Measurements from ENCODE around the gene TCF4. TPM values are rescaled to one million over a fixed set of nuclear protein-coding genes. Genes with fewer than 3 reads are reported as not detected.

The TCF4 gene
- polyA plus RNA-seq, 1 donor (not counting 4 experiments of a cell fraction or from before 2014, with no cell fraction given), result 9.7 TPM

GRCh38 chr18:55435592-55435991, 152.4 kb downstream of the TCF4 start:
- no peaks in the 10 kb centered on the region for H3K9me1 ChIP-seq (ENCODE audit: control insufficient read depth, extremely low read depth, insufficient read depth, low read length)
- H3K4me1 ChIP-seq (ENCODE audit: control insufficient read depth, extremely low read depth, insufficient read depth, low read length), result no peaks in the 10 kb centered on the region
- H4K20me1 ChIP-seq (ENCODE audit: control insufficient read depth, extremely low read depth, insufficient read depth, low read length), result no peaks in the 10 kb centered on the region
- FAIRE-seq (no peak), DNase-seq (ENCODE audit: low read depth, low spot score) (no peak)
- H3K79me2 ChIP-seq (ENCODE audit: control insufficient read depth, insufficient read depth, low read length), result no peaks in the 10 kb centered on the region
- no peak overlapping the region for H3K27ac ChIP-seq (ENCODE audit: control insufficient read depth, insufficient read depth, low read length)
- no peaks in the 10 kb centered on the region for H3K27me3 ChIP-seq (ENCODE audit: control insufficient read depth, extremely low read depth, insufficient read depth, low read length)
- dilution Hi-C loops (cut with MboI; ENCODE audit: extremely low pct_ligation_motif_present, low sequenced_read_pairs), result no loop called here
- H3K9me3 ChIP-seq (ENCODE audit: control insufficient read depth, low read depth, low read length), result no peaks in the 10 kb centered on the region
- H3K9ac ChIP-seq (ENCODE audit: control insufficient read depth, extremely low read depth, insufficient read depth, low read length), result no peak overlapping the region
- no peak overlapping the region for H2AFZ ChIP-seq (ENCODE audit: control insufficient read depth, low read length)
- no peaks in the 10 kb centered on the region for H3K36me3 ChIP-seq (ENCODE audit: control insufficient read depth in 2 of 2, extremely low read depth in 1 of 2, insufficient read depth in 2 of 2, low read length in 2 of 2)
- TF ChIP-seq CTCF (optimal IDR thresholded peaks at IDR 0.05 in 1 of 3, IDR thresholded peaks at IDR 0.05 in 1 of 3, conservative IDR thresholded peaks at IDR 0.05 in 1 of 3; ENCODE audit: extremely low read depth in 1 of 3, insufficient read depth in 2 of 3, low read length in 3 of 3) (no peak), EZH2 (IDR thresholded peaks at IDR 0.05; ENCODE audit: low read length) (no peak)
- H3K4me3 ChIP-seq (ENCODE audit: control insufficient read depth in 2 of 3, extremely low read depth in 1 of 3, insufficient read depth in 2 of 3, low read depth in 1 of 3, low read length in 3 of 3), result no peak overlapping the region
- no peak overlapping the region for H3K4me2 ChIP-seq (ENCODE audit: control insufficient read depth, extremely low read depth, insufficient read depth, low read depth, low read length)

DNA sequence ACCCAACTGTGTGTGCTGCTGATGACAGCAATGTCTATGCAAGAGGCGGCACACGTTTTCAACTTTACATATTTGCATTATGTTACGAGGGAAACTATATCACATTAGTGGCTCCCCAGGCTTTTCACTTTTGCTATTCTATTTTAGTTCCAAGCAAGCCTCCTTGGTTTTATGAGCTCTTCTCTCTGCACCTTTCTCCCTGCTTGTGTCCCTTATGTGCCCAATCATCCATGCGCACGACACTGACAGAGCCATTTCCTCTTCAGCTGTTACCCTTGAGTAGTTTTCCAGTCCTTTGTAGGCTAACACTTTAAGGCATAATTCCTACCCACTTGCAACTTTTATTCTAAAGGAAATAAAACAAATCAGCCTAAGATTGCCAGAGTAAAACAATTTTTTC, 154.3 kb downstream of the TCF4 start:
- H3K9me1 ChIP-seq (ENCODE audit: control insufficient read depth, extremely low read depth, insufficient read depth, low read length), result no peaks in the 10 kb centered on the region
- DNase-seq (ENCODE audit: low read depth, low spot score) (no peak), FAIRE-seq (no peak)
- H3K4me2 ChIP-seq (ENCODE audit: control insufficient read depth, extremely low read depth, insufficient read depth, low read depth, low read length), result no peak overlapping the region
- no peak overlapping the region for H2AFZ ChIP-seq (ENCODE audit: control insufficient read depth, low read length)
- H3K36me3 ChIP-seq (ENCODE audit: control insufficient read depth in 2 of 2, extremely low read depth in 1 of 2, insufficient read depth in 2 of 2, low read length in 2 of 2), result no peaks in the 10 kb centered on the region
- H4K20me1 ChIP-seq (ENCODE audit: control insufficient read depth, extremely low read depth, insufficient read depth, low read length), result no peaks in the 10 kb centered on the region
- no peaks in the 10 kb centered on the region for H3K27me3 ChIP-seq (ENCODE audit: control insufficient read depth, extremely low read depth, insufficient read depth, low read length)
- dilution Hi-C loops (cut with MboI; ENCODE audit: extremely low pct_ligation_motif_present, low sequenced_read_pairs), result no loop called here
- no peaks in the 10 kb centered on the region for H3K79me2 ChIP-seq (ENCODE audit: control insufficient read depth, insufficient read depth, low read length)
- H3K4me3 ChIP-seq (ENCODE audit: control insufficient read depth in 2 of 3, extremely low read depth in 1 of 3, insufficient read depth in 2 of 3, low read depth in 1 of 3, low read length in 3 of 3), result no peak overlapping the region
- H3K27ac ChIP-seq (ENCODE audit: control insufficient read depth, insufficient read depth, low read length), result no peak overlapping the region
- no peak overlapping the region for H3K9ac ChIP-seq (ENCODE audit: control insufficient read depth, extremely low read depth, insufficient read depth, low read length)
- H3K4me1 ChIP-seq (ENCODE audit: control insufficient read depth, extremely low read depth, insufficient read depth, low read length), result no peaks in the 10 kb centered on the region
- no peaks in the 10 kb centered on the region for H3K9me3 ChIP-seq (ENCODE audit: control insufficient read depth, low read depth, low read length)
- TF ChIP-seq EZH2 (IDR thresholded peaks at IDR 0.05; ENCODE audit: low read length), result no peak
- no peak for TF ChIP-seq CTCF (optimal IDR thresholded peaks at IDR 0.05 in 1 of 3, IDR thresholded peaks at IDR 0.05 in 1 of 3, conservative IDR thresholded peaks at IDR 0.05 in 1 of 3; ENCODE audit: extremely low read depth in 1 of 3, insufficient read depth in 2 of 3, low read length in 3 of 3)

Data from keratinocyte (primary cell).